Loucy (cell line): ENCODE measurements around the gene INPP4A.

Experiments used
- H2AFZ ChIP-seq: fragments of 200-600 bp; sonication (generic); 2 replicates; pipeline ENCODE4 v1.6.0; 2016; ENCODE audit warnings: antibody characterized with exemption, mild to moderate bottlenecking, low read length, moderate library complexity
- H3F3A ChIP-seq: fragments of 200-600 bp; 2 replicates; pipeline ENCODE4 v1.6.0; 2016; ENCODE audit warnings: antibody characterized with exemption, low read depth, mild to moderate bottlenecking
- H3K27me3 ChIP-seq: fragments of 200-600 bp; sonication (generic); 2 replicates; pipeline ENCODE4 v1.6.1; 2014; ENCODE audit warnings: low read length, mild to moderate bottlenecking; ENCODE audit not compliant: insufficient read depth, poor library complexity, severe bottlenecking
- H3K36me3 ChIP-seq: fragments of 200-600 bp; sonication (generic); 2 replicates; pipeline ENCODE4 v1.6.1; 2016; ENCODE audit warnings: low read length; ENCODE audit not compliant: insufficient read depth
- H3K4me1 ChIP-seq: fragments of 200-600 bp; sonication (generic); 2 replicates; pipeline ENCODE4 v1.5.1; 2014; ENCODE audit warnings: low read length, mild to moderate bottlenecking; ENCODE audit not compliant: insufficient read depth, poor library complexity, severe bottlenecking
- H3K4me2 ChIP-seq: fragments of 200-600 bp; sonication (generic); 2 replicates; pipeline ENCODE4 v1.6.0; 2014; ENCODE audit warnings: antibody characterized with exemption, low read length, low read depth, mild to moderate bottlenecking; ENCODE audit not compliant: poor library complexity, severe bottlenecking
- H3K4me3 ChIP-seq: fragments of 200-600 bp; sonication (generic); 2 replicates; pipeline ENCODE4 v1.5.1; 2014; ENCODE audit warnings: low read length, mild to moderate bottlenecking, mixed read lengths; ENCODE audit not compliant: poor library complexity, severe bottlenecking
- H3K79me2 ChIP-seq: fragments of 200-600 bp; sonication (generic); 2 replicates; pipeline ENCODE4 v1.6.1; 2014; ENCODE audit warnings: low read length; ENCODE audit not compliant: insufficient read depth
- H3K9ac ChIP-seq: fragments of 200-600 bp; sonication (generic); 2 replicates; pipeline ENCODE4 v1.6.0; 2014; ENCODE audit warnings: mild to moderate bottlenecking, low read depth, low read length, moderate library complexity; ENCODE audit not compliant: poor library complexity, severe bottlenecking
- H3K9me2 ChIP-seq: fragments of 200-600 bp; sonication (generic); replicated peaks from 2 replicates; pipeline ENCODE4 v1.6.1; 2016; ENCODE audit warnings: low read depth, low read length, mixed read lengths
- H3K9me3 ChIP-seq: fragments of 200-600 bp; sonication (generic); 2 replicates; pipeline ENCODE4 v1.6.1; 2014; ENCODE audit warnings: mild to moderate bottlenecking, antibody characterized with exemption, low read length, low read depth; ENCODE audit not compliant: insufficient read depth
- H4K20me1 ChIP-seq: fragments of 200-600 bp; sonication (generic); 2 replicates; pipeline ENCODE4 v1.6.0; 2014; ENCODE audit warnings: antibody characterized with exemption, low read length, mild to moderate bottlenecking; ENCODE audit not compliant: insufficient read depth, poor library complexity, severe bottlenecking
- CTCF ChIP-seq: fragments of 200-600 bp; sonication (generic); conservative IDR thresholded peaks from 2 replicates; pipeline ENCODE4 v1.5.1; 2014; ENCODE audit warnings: mild to moderate bottlenecking, antibody characterized with exemption, low read length
- EZH2phosphoT487 ChIP-seq: fragments of 200-600 bp; IDR thresholded peaks from 2 replicates; pipeline ENCODE4 v1.6.1; 2018; ENCODE audit warnings: antibody characterized with exemption, mild to moderate bottlenecking, moderate library complexity, borderline replicate concordance

Gene INPP4A

DNA sequence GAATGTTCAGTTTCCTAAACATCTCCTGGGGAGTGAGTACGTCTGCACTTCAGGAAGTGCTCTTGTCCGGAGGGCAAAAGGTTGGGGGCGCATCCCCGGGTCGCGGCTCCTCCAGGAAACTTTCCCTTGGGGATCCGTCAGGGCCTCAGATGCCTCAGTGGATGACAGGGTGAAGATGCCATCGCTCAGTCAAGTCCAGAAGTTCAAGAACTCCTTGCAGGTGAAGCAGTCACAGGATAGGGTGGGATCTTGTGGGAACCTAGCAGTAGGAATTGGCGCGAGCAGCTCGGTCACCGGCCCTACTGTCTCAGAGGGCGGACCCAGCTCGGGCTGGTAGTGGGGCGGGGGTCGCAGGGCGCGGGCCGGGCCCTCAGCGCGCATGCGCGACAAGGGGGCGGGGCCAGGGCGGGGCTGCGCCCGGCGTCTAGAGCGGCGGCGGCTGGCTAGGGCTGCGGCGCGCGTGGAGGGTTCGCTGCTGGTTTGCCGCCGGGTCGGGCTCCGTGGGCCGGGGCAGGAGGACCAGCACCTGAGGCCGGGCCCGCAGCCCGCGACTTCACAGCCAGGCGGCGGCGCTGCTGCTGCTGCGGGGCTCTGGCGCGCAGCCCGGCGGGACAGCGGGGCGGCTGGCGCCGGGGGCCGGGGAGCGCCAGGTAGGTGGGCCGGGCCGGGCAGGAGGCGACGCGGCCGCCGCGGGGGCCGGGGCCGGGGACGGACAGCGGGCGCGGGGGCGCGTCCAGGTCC, at the start of gene INPP4A:
Gene INPP4A (plus strand): TSS at position 423 of the 741 bp plus-strand sequence. CDS start 75,191 bp downstream, outside the sequence.
- peaks cover 17% of the 10 kb centered on the region for H4K20me1 ChIP-seq
- peaks cover 3% of the 10 kb centered on the region; the same call in 1 of the 2 replicates for H3K9me3 ChIP-seq
- no peaks in the 10 kb centered on the region for H3K27me3 ChIP-seq
- H3F3A ChIP-seq: peaks cover 3% of the 10 kb centered on the region; the same call in 1 of the 2 replicates
- peaks cover 36% of the 10 kb centered on the region for H3K79me2 ChIP-seq
- H3K9me2 ChIP-seq: no peaks in the 10 kb centered on the region
- H3K4me2 ChIP-seq: peak within 1 kb of the TSS; percentile 96
- H3K4me3 ChIP-seq: peak within 1 kb of the TSS; percentile 91
- peak within 1 kb of the TSS; percentile 100 for H2AFZ ChIP-seq
- peaks cover 41% of the 10 kb centered on the region for H3K4me1 ChIP-seq
- H3K9ac ChIP-seq: peak within 1 kb of the TSS; percentile 79
- TF ChIP-seq CTCF (no peak), EZH2phosphoT487 (no peak)
- H3K36me3 ChIP-seq: no peaks in the 10 kb centered on the region

GRCh38 chr2:98395977-98396376, 48.7 kb upstream of the INPP4A start:
- H3K4me2 ChIP-seq: no peak overlapping the region
- H3K27me3 ChIP-seq: no peaks in the 10 kb centered on the region
- H3K9ac ChIP-seq: no peak overlapping the region
- H3K4me1 ChIP-seq: no peaks in the 10 kb centered on the region
- no peaks in the 10 kb centered on the region for H3K36me3 ChIP-seq
- H3K79me2 ChIP-seq: no peaks in the 10 kb centered on the region
- H3K4me3 ChIP-seq: no peak overlapping the region
- H4K20me1 ChIP-seq: no peaks in the 10 kb centered on the region
- TF ChIP-seq CTCF (no peak), EZH2phosphoT487 (no peak)
- H3F3A ChIP-seq: no peaks in the 10 kb centered on the region
- H3K9me2 ChIP-seq: no peaks in the 10 kb centered on the region
- H3K9me3 ChIP-seq: no peaks in the 10 kb centered on the region
- no peak overlapping the region for H2AFZ ChIP-seq

DNA sequence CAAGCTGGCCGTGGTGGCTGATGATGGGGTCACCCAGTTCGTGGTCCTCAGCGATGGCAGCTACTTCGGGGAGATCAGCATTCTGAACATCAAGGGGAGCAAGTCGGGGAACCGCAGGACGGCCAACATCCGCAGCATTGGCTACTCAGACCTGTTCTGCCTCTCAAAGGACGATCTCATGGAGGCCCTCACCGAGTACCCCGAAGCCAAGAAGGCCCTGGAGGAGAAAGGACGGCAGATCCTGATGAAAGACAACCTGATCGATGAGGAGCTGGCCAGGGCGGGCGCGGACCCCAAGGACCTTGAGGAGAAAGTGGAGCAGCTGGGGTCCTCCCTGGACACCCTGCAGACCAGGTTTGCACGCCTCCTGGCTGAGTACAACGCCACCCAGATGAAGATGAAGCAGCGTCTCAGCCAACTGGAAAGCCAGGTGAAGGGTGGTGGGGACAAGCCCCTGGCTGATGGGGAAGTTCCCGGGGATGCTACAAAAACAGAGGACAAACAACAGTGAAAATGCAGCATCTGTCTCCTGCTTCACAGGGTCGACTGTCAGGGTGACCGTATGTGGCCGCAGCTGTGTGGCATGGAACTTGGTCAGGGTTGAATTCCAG, 47.8 kb upstream of the INPP4A start:
- H3K79me2 ChIP-seq: no peaks in the 10 kb centered on the region
- no peaks in the 10 kb centered on the region for H4K20me1 ChIP-seq
- no peaks in the 10 kb centered on the region for H3K4me1 ChIP-seq
- H3K4me3 ChIP-seq: no peak overlapping the region
- no peak overlapping the region for H3K9ac ChIP-seq
- H3K9me2 ChIP-seq: no peaks in the 10 kb centered on the region
- no peaks in the 10 kb centered on the region for H3K27me3 ChIP-seq
- no peaks in the 10 kb centered on the region for H3K9me3 ChIP-seq
- no peak for TF ChIP-seq CTCF
- TF ChIP-seq EZH2phosphoT487: no peak
- no peaks in the 10 kb centered on the region for H3F3A ChIP-seq
- no peak overlapping the region for H2AFZ ChIP-seq
- H3K4me2 ChIP-seq: no peak overlapping the region
- H3K36me3 ChIP-seq: no peaks in the 10 kb centered on the region
